ENCODE results near the gene MALRD1. TPM values are rescaled to one million over a fixed set of nuclear protein-coding genes. Genes with fewer than 3 reads are reported as not detected.

The MALRD1 gene
- total and polyA plus RNA-seq, 2 donors (not counting 1 experiment from before 2014, with no cell fraction given) = 0.62 to 1.7 TPM

DNA sequence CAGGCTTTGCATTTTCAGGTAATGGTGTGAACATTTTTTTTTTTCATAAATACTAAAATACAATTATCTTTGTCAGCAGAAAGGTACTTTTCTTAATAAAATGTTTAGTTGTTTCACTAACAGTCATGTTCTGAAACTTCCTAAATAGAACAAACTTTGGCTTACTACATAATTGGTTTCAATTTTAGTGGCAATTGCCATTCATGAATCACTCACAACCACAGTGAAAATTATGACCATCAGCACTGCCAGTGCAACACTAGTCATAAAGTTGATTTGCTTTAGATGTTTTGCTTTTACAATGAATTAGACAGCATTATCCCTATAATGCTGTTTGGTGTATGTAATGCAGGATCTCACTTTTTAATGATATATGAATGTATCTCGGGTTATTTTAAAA lies 470.0 kb downstream of the MALRD1 start:
- Histone ChIP-seq H3K27me3 (ENCODE audit: control insufficient read depth, insufficient read depth, low read length) (no peaks in the 10 kb centered on the region), H4K20me1 (ENCODE audit: control insufficient read depth, extremely low read depth, insufficient read depth, low read length) (no peaks in the 10 kb centered on the region), H3K27ac (ENCODE audit: insufficient read depth, low read length) (no peak overlapping the region), H3K9me3 (ENCODE audit: control insufficient read depth, insufficient read depth, low read depth, low read length) (no peaks in the 10 kb centered on the region), H3K36me3 (ENCODE audit: control insufficient read depth, insufficient read depth, low read length) (no peaks in the 10 kb centered on the region), H3K4me1 (ENCODE audit: control insufficient read depth, extremely low read depth, insufficient read depth, low read length) (no peaks in the 10 kb centered on the region), H2AFZ (ENCODE audit: low read length) (no peak overlapping the region), H3K4me3 (replicated peaks in 1 of 4; ENCODE audit: control extremely low read depth in 1 of 4, insufficient read depth in 1 of 4, low read depth in 3 of 4, low read length in 4 of 4) (no peak overlapping the region), H3K9ac (ENCODE audit: insufficient read depth, low read length) (no peak overlapping the region), H3K79me2 (ENCODE audit: control insufficient read depth, insufficient read depth, low read length) (no peaks in the 10 kb centered on the region), H3K4me2 (ENCODE audit: extremely low read depth, insufficient read depth, low read length) (no peak overlapping the region)
- no peak for TF ChIP-seq EZH2 (IDR thresholded peaks at IDR 0.05; ENCODE audit: low read length, missing control alignments)
- TF ChIP-seq, protein P1, sequence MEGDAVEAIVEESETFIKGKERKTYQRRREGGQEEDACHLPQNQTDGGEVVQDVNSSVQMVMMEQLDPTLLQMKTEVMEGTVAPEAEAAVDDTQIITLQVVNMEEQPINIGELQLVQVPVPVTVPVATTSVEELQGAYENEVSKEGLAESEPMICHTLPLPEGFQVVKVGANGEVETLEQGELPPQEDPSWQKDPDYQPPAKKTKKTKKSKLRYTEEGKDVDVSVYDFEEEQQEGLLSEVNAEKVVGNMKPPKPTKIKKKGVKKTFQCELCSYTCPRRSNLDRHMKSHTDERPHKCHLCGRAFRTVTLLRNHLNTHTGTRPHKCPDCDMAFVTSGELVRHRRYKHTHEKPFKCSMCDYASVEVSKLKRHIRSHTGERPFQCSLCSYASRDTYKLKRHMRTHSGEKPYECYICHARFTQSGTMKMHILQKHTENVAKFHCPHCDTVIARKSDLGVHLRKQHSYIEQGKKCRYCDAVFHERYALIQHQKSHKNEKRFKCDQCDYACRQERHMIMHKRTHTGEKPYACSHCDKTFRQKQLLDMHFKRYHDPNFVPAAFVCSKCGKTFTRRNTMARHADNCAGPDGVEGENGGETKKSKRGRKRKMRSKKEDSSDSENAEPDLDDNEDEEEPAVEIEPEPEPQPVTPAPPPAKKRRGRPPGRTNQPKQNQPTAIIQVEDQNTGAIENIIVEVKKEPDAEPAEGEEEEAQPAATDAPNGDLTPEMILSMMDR (conservative IDR thresholded peaks at IDR 0.05 in 1 of 2, IDR thresholded peaks at IDR 0.05 in 1 of 2; ENCODE audit: low read depth in 1 of 2, low read length in 2 of 2) = no peak
- DNase-seq (ENCODE audit: low read depth in 2 of 2) = no peak

DNA sequence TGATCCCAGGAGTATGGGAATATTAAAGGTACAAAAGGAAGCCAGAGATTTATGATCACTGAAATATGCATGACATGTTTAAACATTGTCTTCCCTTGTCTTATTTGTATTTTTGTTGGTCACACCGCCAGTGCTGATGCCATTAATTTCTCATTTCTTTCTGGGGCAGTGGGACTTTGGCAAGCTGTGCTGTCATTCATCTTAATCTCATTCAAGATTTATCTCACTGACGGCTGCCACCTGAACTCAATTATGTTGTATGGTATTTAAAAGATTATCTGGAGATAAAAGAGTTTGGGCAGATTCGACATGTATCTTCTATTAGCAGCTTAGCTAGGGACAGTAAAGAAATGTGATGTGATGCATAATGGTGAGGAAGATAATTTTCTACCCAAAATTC lies 482.7 kb downstream of the MALRD1 start:
- no peaks in the 10 kb centered on the region for H3K36me3 ChIP-seq (ENCODE audit: control insufficient read depth, insufficient read depth, low read length)
- H3K4me1 ChIP-seq (ENCODE audit: control insufficient read depth, extremely low read depth, insufficient read depth, low read length) = no peaks in the 10 kb centered on the region
- H3K4me3 ChIP-seq (replicated peaks in 1 of 4; ENCODE audit: control extremely low read depth in 1 of 4, insufficient read depth in 1 of 4, low read depth in 3 of 4, low read length in 4 of 4) = no peak overlapping the region
- H3K9ac ChIP-seq (ENCODE audit: insufficient read depth, low read length) = no peak overlapping the region
- H3K9me3 ChIP-seq (ENCODE audit: control insufficient read depth, insufficient read depth, low read depth, low read length) = no peaks in the 10 kb centered on the region
- H4K20me1 ChIP-seq (ENCODE audit: control insufficient read depth, extremely low read depth, insufficient read depth, low read length) = no peaks in the 10 kb centered on the region
- no peak overlapping the region for H2AFZ ChIP-seq (ENCODE audit: low read length)
- H3K4me2 ChIP-seq (ENCODE audit: extremely low read depth, insufficient read depth, low read length) = no peak overlapping the region
- no peaks in the 10 kb centered on the region for H3K27me3 ChIP-seq (ENCODE audit: control insufficient read depth, insufficient read depth, low read length)
- H3K27ac ChIP-seq (ENCODE audit: insufficient read depth, low read length) = no peak overlapping the region
- no peaks in the 10 kb centered on the region for H3K79me2 ChIP-seq (ENCODE audit: control insufficient read depth, insufficient read depth, low read length)
- no peak for DNase-seq (ENCODE audit: low read depth in 2 of 2)
- no peak for TF ChIP-seq EZH2 (IDR thresholded peaks at IDR 0.05; ENCODE audit: low read length, missing control alignments)
- TF ChIP-seq, protein P1 (conservative IDR thresholded peaks at IDR 0.05 in 1 of 2, IDR thresholded peaks at IDR 0.05 in 1 of 2; ENCODE audit: low read depth in 1 of 2, low read length in 2 of 2) = no peak

DNA sequence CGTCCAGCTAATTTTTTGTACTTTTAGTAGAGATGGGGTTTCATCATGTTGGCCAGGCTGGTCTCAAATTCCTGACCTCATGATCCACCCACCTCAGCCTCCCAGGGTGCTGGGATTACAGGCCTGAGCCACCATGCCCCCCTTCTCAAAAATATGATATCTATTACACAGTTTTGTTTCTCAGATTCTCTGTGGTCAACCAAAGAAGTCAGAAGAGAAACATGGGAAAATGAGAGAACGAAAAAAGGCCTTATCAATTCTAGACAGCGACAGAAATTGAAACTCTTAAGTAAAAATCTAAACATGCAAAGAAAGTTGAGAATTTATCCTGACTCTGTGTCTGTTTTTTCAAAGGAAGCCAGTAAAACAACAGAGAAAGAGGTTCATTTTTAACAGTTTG lies 483.8 kb downstream of the MALRD1 start:
- H3K9ac ChIP-seq (ENCODE audit: insufficient read depth, low read length) = no peak overlapping the region
- TF ChIP-seq EZH2 (IDR thresholded peaks at IDR 0.05; ENCODE audit: low read length, missing control alignments) = no peak
- TF ChIP-seq, protein P1 (conservative IDR thresholded peaks at IDR 0.05 in 1 of 2, IDR thresholded peaks at IDR 0.05 in 1 of 2; ENCODE audit: low read depth in 1 of 2, low read length in 2 of 2) = no peak
- no peak overlapping the region for H3K27ac ChIP-seq (ENCODE audit: insufficient read depth, low read length)
- H3K27me3 ChIP-seq (ENCODE audit: control insufficient read depth, insufficient read depth, low read length) = no peaks in the 10 kb centered on the region
- DNase-seq (ENCODE audit: low read depth in 2 of 2) = no peak
- no peaks in the 10 kb centered on the region for H3K9me3 ChIP-seq (ENCODE audit: control insufficient read depth, insufficient read depth, low read depth, low read length)
- no peak overlapping the region for H3K4me3 ChIP-seq (replicated peaks in 1 of 4; ENCODE audit: control extremely low read depth in 1 of 4, insufficient read depth in 1 of 4, low read depth in 3 of 4, low read length in 4 of 4)
- H3K4me2 ChIP-seq (ENCODE audit: extremely low read depth, insufficient read depth, low read length) = no peak overlapping the region
- H3K36me3 ChIP-seq (ENCODE audit: control insufficient read depth, insufficient read depth, low read length) = no peaks in the 10 kb centered on the region
- no peak overlapping the region for H2AFZ ChIP-seq (ENCODE audit: low read length)
- no peaks in the 10 kb centered on the region for H4K20me1 ChIP-seq (ENCODE audit: control insufficient read depth, extremely low read depth, insufficient read depth, low read length)
- H3K79me2 ChIP-seq (ENCODE audit: control insufficient read depth, insufficient read depth, low read length) = no peaks in the 10 kb centered on the region
- H3K4me1 ChIP-seq (ENCODE audit: control insufficient read depth, extremely low read depth, insufficient read depth, low read length) = no peaks in the 10 kb centered on the region

Data from fibroblast of lung (primary cell).